Naive thymus-derived CD8-positive, alpha-beta T cell (primary cell): ENCODE measurements around the gene C1QTNF12. TPM values are rescaled to one million over a fixed set of nuclear protein-coding genes. Genes with fewer than 3 reads are reported as not detected.
A peak's percentile ranks its signal among the peaks of the same experiment; 100 is the strongest.

Experiments used
- ATAC-seq, 2 donors: fragments of 150-1000 bp; cut with Tn5 transposase in 1 of 2; sonication (Bioruptor Pico), chemical (Tn5 transposase) in 1 of 2; 1 replicate in 1 of 2; 2 replicates in 1 of 2; pipeline ENCODE4 v1.10.0; 2021; ENCODE audit warnings: mild to moderate bottlenecking in 2 of 2, moderate library complexity in 2 of 2
- POLR2A ChIA-PET: fragments of 350-600 bp; sonication (Branson Sonifier 250); formaldehyde crosslinking; loops from one replicate; lab custom pipeline; 2021; ENCODE audit warnings: antibody characterized with exemption; lab: Charles Lee
- DNase-seq, 10 donors: peaks; one replicate each; pipeline versions ENCODE4 v3.0.0 to v3.0.0-alpha.2; 2020 to 2022
- H3K27ac Mint-ChIP-seq, 10 donors: one replicate each; pipeline ENCODE4 v1.8.0; 2020 to 2022; ENCODE audit warnings: mild to moderate bottlenecking in 10 of 10, mixed read lengths in 10 of 10, moderate library complexity in 4 of 10, inconsistent platforms in 1 of 10
- H3K27me3 Mint-ChIP-seq, 5 donors: one replicate each; pipeline ENCODE4 v1.8.0; 2021 to 2022; ENCODE audit warnings: mixed read lengths in 5 of 5
- H3K36me3 Mint-ChIP-seq, 3 donors: one replicate each; pipeline ENCODE4 v1.8.0; 2020 to 2022; ENCODE audit warnings: mixed read lengths in 3 of 3, mild to moderate bottlenecking in 2 of 3, inconsistent platforms in 1 of 3
- H3K4me1 Mint-ChIP-seq, 4 donors: one replicate each; pipeline ENCODE4 v1.8.0; 2021 to 2022; ENCODE audit warnings: mixed read lengths in 4 of 4
- H3K4me3 Mint-ChIP-seq, 10 donors: one replicate each; pipeline ENCODE4 v1.8.0; 2020 to 2022; ENCODE audit warnings: mild to moderate bottlenecking in 10 of 10, mixed read lengths in 10 of 10, moderate library complexity in 6 of 10, inconsistent platforms in 1 of 10
- H3K9me3 Mint-ChIP-seq, 9 donors: one replicate each; pipeline ENCODE4 v1.8.0; 2020 to 2022; ENCODE audit warnings: mixed read lengths in 9 of 9, mild to moderate bottlenecking in 3 of 9, inconsistent platforms in 1 of 9, moderate library complexity in 1 of 9
- polyA plus RNA-seq, 3 donors: library from polyadenylated mRNA; unstranded; fragments of 300-500 nt; fragmentation: Illumina TruSeq; gene quantifications; one replicate each; pipeline ENCODE4 v1.2.3, GENCODE V29; 2021
- total RNA-seq, 8 experiments: library from RNA in 2 of 8; stranded (reverse) in 2 of 8; gene quantifications; one replicate each; pipeline ENCODE4 v1.2.3 and lab custom pipeline; 2021 to 2026

The C1QTNF12 gene
- total and polyA plus RNA-seq, 5 experiments from 2014 or later = 0.22 to 7.1 (median 5.0) TPM; not detected in 2

- H3K4me1 Mint-ChIP-seq = peaks cover 5 to 28% (median 23%) of the 10 kb centered on the region in 4 donors
- DNase-seq (peak in 5 of 10 donors; percentile 20 to 68 (median 36)), ATAC-seq (peak; percentile 27 to 51)
- peak overlapping the region in 9 of 10 donors; percentile 22 to 89 (median 75) for H3K27ac Mint-ChIP-seq
- H3K27me3 Mint-ChIP-seq = peaks cover 0 to 8% (median 0%) of the 10 kb centered on the region in 5 donors
- H3K9me3 Mint-ChIP-seq = no peaks in the 10 kb centered on the region
- POLR2A ChIA-PET = no interaction called here
- no peaks in the 10 kb centered on the region for H3K36me3 Mint-ChIP-seq
- peak overlapping the region; percentile 59 to 89 (median 82) for H3K4me3 Mint-ChIP-seq
Observed at GRCh38 chr1:1208713-1209433, 37.6 kb downstream of the C1QTNF12 start.

DNA sequence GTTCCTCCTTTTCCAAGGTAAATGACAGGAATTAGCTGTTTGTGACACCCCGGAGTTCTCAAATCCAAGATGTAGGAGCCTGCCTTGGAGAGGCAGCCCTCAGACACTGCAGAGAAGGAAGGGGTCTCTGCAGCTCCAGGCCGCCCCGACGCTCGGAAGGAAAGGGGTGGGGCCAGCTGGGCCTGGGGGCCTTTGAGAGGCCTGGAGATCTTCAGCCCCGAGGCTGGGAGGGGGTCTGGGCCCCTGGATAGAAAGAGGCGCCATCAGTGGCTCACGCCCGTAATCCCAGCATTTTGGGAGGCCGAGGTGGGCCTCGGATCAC lies 39.0 kb downstream of the C1QTNF12 start:
- peak in 1 of 10 donors; percentile 5 for DNase-seq
- Mint-ChIP-seq H3K4me3 (peak overlapping the region in 2 of 10 donors; percentile 56 to 80), H3K27me3 (peaks cover 0 to 8% (median 0%) of the 10 kb centered on the region in 5 donors), H3K9me3 (no peaks in the 10 kb centered on the region), H3K27ac (peak overlapping the region in 2 of 10 donors; percentile 79 to 89), H3K4me1 (peaks cover 5 to 28% (median 22%) of the 10 kb centered on the region in 4 donors), H3K36me3 (no peaks in the 10 kb centered on the region)
- POLR2A ChIA-PET = interaction anchor here (0.7 to 0.9 kb wide), 3 partner anchors 9 to 138 kb away, joined by 3 to 4 read pairs (median 3); no protein-coding TSS in a partner anchor
- no peak for ATAC-seq

- peak overlapping the region in 8 of 10 donors; percentile 22 to 80 (median 48) for H3K4me3 Mint-ChIP-seq
- peaks cover 5 to 28% (median 21%) of the 10 kb centered on the region in 4 donors for H3K4me1 Mint-ChIP-seq
- peak overlapping the region in 1 of 10 donors; percentile 49 for H3K27ac Mint-ChIP-seq
- peaks cover 0 to 8% (median 0%) of the 10 kb centered on the region in 5 donors for H3K27me3 Mint-ChIP-seq
- ATAC-seq (no peak), DNase-seq (peak in 2 of 10 donors; percentile 5 to 62)
- POLR2A ChIA-PET = interaction anchor here (0.7 to 0.9 kb wide), 2 partner anchors 12 to 138 kb away, joined by 3 to 4 read pairs; no protein-coding TSS in a partner anchor
- H3K9me3 Mint-ChIP-seq = no peaks in the 10 kb centered on the region
- no peaks in the 10 kb centered on the region for H3K36me3 Mint-ChIP-seq
Observed at GRCh38 chr1:1206966-1207531, 39.5 kb downstream of the C1QTNF12 start.

DNA sequence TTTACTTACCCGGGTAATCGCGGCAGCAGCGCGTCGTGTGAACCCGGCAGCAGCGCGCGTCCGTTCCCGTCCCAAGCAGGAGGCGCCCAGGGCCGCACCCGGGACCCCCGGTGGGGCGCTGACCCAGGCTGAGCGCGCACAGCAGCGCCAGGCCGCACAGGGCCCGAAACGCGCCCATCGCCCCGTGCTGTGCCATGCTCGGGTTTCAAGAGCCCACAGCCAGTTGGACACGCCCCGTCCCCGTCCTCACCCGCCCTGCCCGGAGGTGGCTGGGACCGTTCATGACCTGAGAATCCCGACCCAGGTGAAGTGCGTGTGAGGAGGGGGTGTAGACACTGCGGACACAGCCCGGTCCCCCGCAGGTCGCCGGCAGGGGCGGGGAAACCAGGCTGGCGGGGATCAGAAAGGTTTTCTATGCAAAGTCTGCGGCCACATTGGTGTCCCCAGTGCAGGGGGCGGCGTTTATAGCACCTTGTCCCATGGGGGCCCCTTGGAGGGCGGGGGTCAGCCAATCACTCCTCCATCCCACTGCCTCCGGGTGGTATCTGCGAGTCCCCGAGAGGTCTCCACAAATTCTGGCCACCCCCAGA lies 40.1 kb downstream of the C1QTNF12 start, which contains the start of gene TNFRSF18:
TNFRSF18 (minus strand) TSS at position 217 of the 590 bp plus-strand sequence; CDS start at position 196, 21 bp downstream.
- POLR2A ChIA-PET = interaction anchor here (0.9 kb wide), 1 partner anchor 137 kb away, joined by 3 read pairs; no protein-coding TSS in a partner anchor
- H3K27me3 Mint-ChIP-seq = peaks cover 0 to 8% (median 0%) of the 10 kb centered on the region in 5 donors
- no peaks in the 10 kb centered on the region for H3K36me3 Mint-ChIP-seq
- DNase-seq = peak in 2 of 10 donors; percentile 11 to 66
- H3K4me3 Mint-ChIP-seq = peak within 1 kb of the TSS in 8 of 10 donors; percentile 22 to 80 (median 50)
- peaks cover 5 to 28% (median 20%) of the 10 kb centered on the region in 4 donors for H3K4me1 Mint-ChIP-seq
- H3K9me3 Mint-ChIP-seq = no peaks in the 10 kb centered on the region
- H3K27ac Mint-ChIP-seq = peak within 1 kb of the TSS in 1 of 10 donors; percentile 49
- peak in 1 of 2 donors; percentile 20 for ATAC-seq

GRCh38 chr1:1205769-1206375 lies 40.6 kb downstream of the C1QTNF12 start:
- DNase-seq (peak in 2 of 10 donors; percentile 6 to 61), ATAC-seq (no peak)
- peaks cover 5 to 28% (median 19%) of the 10 kb centered on the region in 4 donors for H3K4me1 Mint-ChIP-seq
- H3K9me3 Mint-ChIP-seq = no peaks in the 10 kb centered on the region
- H3K27ac Mint-ChIP-seq = no peak overlapping the region
- no peaks in the 10 kb centered on the region for H3K36me3 Mint-ChIP-seq
- peak overlapping the region in 6 of 10 donors; percentile 36 to 58 (median 49) for H3K4me3 Mint-ChIP-seq
- H3K27me3 Mint-ChIP-seq = peaks cover 0 to 8% (median 0%) of the 10 kb centered on the region in 5 donors
- POLR2A ChIA-PET = interaction anchor here (0.8 to 1.0 kb wide), 2 partner anchors 49 to 166 kb away, joined by 3 read pairs; no protein-coding TSS in a partner anchor

DNA sequence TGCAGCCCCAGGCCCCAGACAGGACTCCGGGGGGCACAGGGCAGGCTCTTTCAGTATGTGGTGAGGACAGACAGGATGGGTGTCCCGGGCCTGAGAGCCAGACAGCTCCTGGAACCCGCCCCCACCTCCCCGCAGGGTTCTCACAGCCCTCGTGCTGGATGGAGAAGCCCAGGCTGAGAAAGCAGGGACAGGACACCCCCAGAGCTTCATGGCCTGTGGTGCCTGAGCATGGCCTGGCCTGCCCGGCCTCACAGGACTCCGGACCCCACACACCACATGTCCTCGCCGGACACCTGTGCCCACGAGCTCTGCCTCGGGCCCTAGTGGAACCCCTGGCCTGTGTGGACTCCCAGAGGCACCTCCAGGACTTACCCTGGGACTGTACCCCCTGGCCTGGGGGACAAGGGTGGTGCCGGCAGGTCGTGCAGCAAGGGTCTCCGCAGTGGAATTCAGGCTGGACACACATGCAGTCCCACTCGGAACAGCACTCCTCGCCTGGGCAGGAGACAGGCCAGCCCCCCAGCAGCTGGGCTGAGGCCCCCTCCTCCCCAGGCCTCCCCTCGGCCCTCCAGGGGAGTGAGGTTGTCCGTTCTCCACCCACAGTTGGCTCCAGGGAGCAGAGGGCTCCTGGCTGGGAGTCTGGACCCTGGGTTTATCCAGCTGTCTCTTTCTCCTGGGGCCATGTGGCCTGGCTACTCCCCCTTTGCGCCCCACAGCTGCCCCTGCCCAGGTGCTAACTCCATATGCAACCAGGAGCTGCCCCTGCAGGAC lies 41.3 kb downstream of the C1QTNF12 start:
- ATAC-seq (no peak), DNase-seq (peak in 1 of 10 donors; percentile 55)
- Mint-ChIP-seq H3K27ac (no peak overlapping the region), H3K9me3 (no peaks in the 10 kb centered on the region), H3K4me3 (peak overlapping the region in 3 of 10 donors; percentile 36 to 56 (median 50)), H3K4me1 (peaks cover 5 to 28% (median 23%) of the 10 kb centered on the region in 4 donors), H3K36me3 (no peaks in the 10 kb centered on the region), H3K27me3 (peaks cover 0 to 8% (median 0%) of the 10 kb centered on the region in 5 donors)
- POLR2A ChIA-PET = interaction anchor here (0.8 to 1.0 kb wide), 3 partner anchors 7 to 165 kb away, joined by 3 read pairs; no protein-coding TSS in a partner anchor

GRCh38 chr1:1204425-1204920 lies 42.0 kb downstream of the C1QTNF12 start:
- no peaks in the 10 kb centered on the region for H3K36me3 Mint-ChIP-seq
- ATAC-seq (no peak), DNase-seq (peak in 1 of 10 donors; percentile 55)
- H3K4me1 Mint-ChIP-seq = peaks cover 5 to 28% (median 24%) of the 10 kb centered on the region in 4 donors
- no peaks in the 10 kb centered on the region for H3K9me3 Mint-ChIP-seq
- H3K27ac Mint-ChIP-seq = peak overlapping the region in 1 of 10 donors; percentile 68
- H3K27me3 Mint-ChIP-seq = peaks cover 0 to 8% (median 0%) of the 10 kb centered on the region in 5 donors
- POLR2A ChIA-PET = interaction anchor here (1.0 kb wide), 1 partner anchor 8 kb away, joined by 3 read pairs; no protein-coding TSS in a partner anchor
- no peak overlapping the region for H3K4me3 Mint-ChIP-seq

GRCh38 chr1:1203561-1204424 lies 42.7 kb downstream of the C1QTNF12 start:
- Mint-ChIP-seq H3K4me3 (no peak overlapping the region), H3K36me3 (no peaks in the 10 kb centered on the region), H3K4me1 (peaks cover 5 to 24% (median 20%) of the 10 kb centered on the region in 4 donors), H3K9me3 (no peaks in the 10 kb centered on the region), H3K27ac (peak overlapping the region in 3 of 10 donors; percentile 20 to 68 (median 24)), H3K27me3 (peaks cover 0 to 8% (median 0%) of the 10 kb centered on the region in 5 donors)
- ATAC-seq (no peak), DNase-seq (peak in 2 of 10 donors; percentile 4 to 58)
- POLR2A ChIA-PET = no interaction called here

DNA sequence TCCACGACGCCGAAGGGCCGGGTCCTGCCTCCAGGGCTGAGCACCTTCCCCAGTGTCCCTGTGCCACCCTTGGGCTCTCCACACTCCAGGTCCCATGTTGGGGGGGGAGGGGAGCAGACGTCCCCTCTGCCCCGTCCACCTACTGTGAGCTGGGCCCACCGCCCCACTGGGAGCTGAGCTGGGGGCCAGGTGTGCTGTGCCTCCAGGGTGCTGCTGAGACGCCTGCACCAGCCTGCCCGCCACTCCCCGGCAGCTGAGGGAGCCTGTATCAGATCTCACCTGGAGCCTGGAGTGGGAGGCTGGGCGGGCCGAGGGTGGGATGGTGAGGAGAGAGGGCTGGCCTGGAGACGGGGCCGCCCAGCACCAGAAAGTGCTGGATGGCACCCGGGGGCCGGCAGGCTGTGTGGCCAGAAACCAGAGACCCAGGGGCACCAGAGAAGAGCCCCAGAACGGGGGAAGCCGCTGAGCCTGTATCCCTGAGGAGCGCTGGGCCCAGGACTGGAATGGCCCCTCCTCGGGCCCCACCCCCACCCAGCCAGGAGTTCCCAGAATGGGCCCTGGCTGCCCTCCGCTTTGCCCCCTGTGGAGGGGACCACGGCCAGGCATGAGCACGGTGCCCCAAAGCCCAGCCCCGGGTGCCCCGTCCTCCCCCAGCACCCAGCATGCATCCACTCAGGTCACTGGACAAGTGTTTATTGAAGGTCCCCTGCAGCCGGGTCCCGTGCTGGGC lies 43.5 kb downstream of the C1QTNF12 start:
- Mint-ChIP-seq H3K27me3 (peaks cover 0 to 4% (median 0%) of the 10 kb centered on the region in 5 donors), H3K4me1 (peaks cover 2 to 18% (median 14%) of the 10 kb centered on the region in 4 donors), H3K36me3 (no peaks in the 10 kb centered on the region), H3K4me3 (no peak overlapping the region), H3K27ac (peak overlapping the region in 2 of 10 donors; percentile 20 to 24), H3K9me3 (no peaks in the 10 kb centered on the region)
- POLR2A ChIA-PET = no interaction called here
- DNase-seq (peak in 2 of 10 donors; percentile 10 to 62), ATAC-seq (no peak)
